Transverse colon (tissue), 4 donors: ENCODE measurements around the gene OSTC. TPM values are rescaled to one million over a fixed set of nuclear protein-coding genes. Genes with fewer than 3 reads are reported as not detected.
"Not testable (repeated sequence)": the region's sequence is repeated elsewhere in the genome, so short reads cannot be mapped to it uniquely, and the experiment has no call there.

Source experiments
- DNase-seq: peaks from one replicate; pipeline ENCODE4 v3.0.0-alpha.2; 2019
- H3K27ac ChIP-seq, 4 donors: fragments of 200-600 bp; sonication (generic); 2 replicates each; pipeline ENCODE4 v1.5.1; 2016 to 2018; ENCODE audit warnings: inconsistent platforms in 4 of 4
- H3K27me3 ChIP-seq: fragments of 200-600 bp; sonication (generic); 2 replicates; pipeline ENCODE4 v1.5.1; 2017; ENCODE audit warnings: inconsistent platforms
- H3K36me3 ChIP-seq, 4 donors: fragments of 200-600 bp; sonication (generic); 2 replicates each; pipeline ENCODE4 v1.5.1; 2017 to 2019; ENCODE audit warnings: inconsistent platforms in 4 of 4
- H3K4me1 ChIP-seq, 4 donors: fragments of 200-600 bp; sonication (generic); 2 replicates each; pipeline ENCODE4 v1.5.1; 2017 to 2020; ENCODE audit warnings: inconsistent platforms in 4 of 4
- H3K4me3 ChIP-seq, 4 donors: fragments of 200-600 bp; sonication (generic); 1 replicate in 1 of 4; 2 replicates in 3 of 4; pipeline versions ENCODE4 v1.5.1 to v1.6.1; 2017 to 2019; ENCODE audit warnings: inconsistent platforms in 4 of 4
- H3K9me3 ChIP-seq, 2 donors: fragments of 200-600 bp; sonication (generic); 2 replicates each; pipeline ENCODE4 v1.5.1; 2017 to 2019; ENCODE audit warnings: inconsistent platforms in 2 of 2
- EP300 ChIP-seq: sonication (generic); formaldehyde crosslinking; IDR thresholded peaks from one replicate; pipeline ENCODE4 v1.6.1; 2017; ENCODE audit warnings: antibody characterized with exemption, low read depth
- POLR2A ChIP-seq: fragments of 450-650 bp; IDR thresholded peaks from one replicate; pipeline ENCODE4 v1.6.1; 2016; ENCODE audit warnings: antibody characterized with exemption, mild to moderate bottlenecking, moderate library complexity
- POLR2AphosphoS5 ChIP-seq, 3 donors: sonication (generic); formaldehyde crosslinking; IDR thresholded peaks; one replicate each; pipeline ENCODE4 v1.6.1; 2016; ENCODE audit warnings: antibody characterized with exemption in 3 of 3
- WGBS, 2 donors: methylation state at CpG; one replicate each; pipeline ENCODE4 v1.1.5; 2018; ENCODE audit warnings: low coverage in 1 of 2; 5-methylcytosine and 5-hydroxymethylcytosine counted together
- in situ Hi-C, 4 donors: fragments of 200-750 bp; cut with MboI; loops; one replicate each; pipeline versions ENCODE4 v1.15.0 to v1.15.1; 2017; ENCODE audit warnings: low sequenced_read_pairs in 3 of 4, low pct_ligation_motif_present in 1 of 4, low pct_unique_long_range_greater_than_20kb in 1 of 4
- intact Hi-C: fragments of 100-400 bp; cut with DNase I; formaldehyde crosslinking; loops from one replicate; pipeline ENCODE4 v1.15.1; 2023; ENCODE audit warnings: low total_unique reads
- total RNA-seq, 4 donors: library from RNA; depleted of rRNA; stranded (reverse); fragments of >200 nt; gene quantifications; one replicate each; pipeline ENCODE4 v1.1.0, GENCODE V29; 2016
- TF ChIP-seq, protein P1 (sequence below), 5 experiments: fragments of 200-600 bp in 3 of 5; fragments of 450-650 bp in 2 of 5; sonication (generic) in 3 of 5; IDR thresholded peaks; 1 replicate in 2 of 5; 2 replicates in 3 of 5; pipeline ENCODE4 v1.5.1; 2016 to 2017; ENCODE audit warnings: antibody characterized with exemption in 5 of 5, inconsistent platforms in 3 of 5, mild to moderate bottlenecking in 2 of 5, moderate library complexity in 1 of 5

OSTC gene
- total RNA-seq, 4 donors from 2014 or later = 45.4 to 56.5 (median 51.6) TPM

DNA sequence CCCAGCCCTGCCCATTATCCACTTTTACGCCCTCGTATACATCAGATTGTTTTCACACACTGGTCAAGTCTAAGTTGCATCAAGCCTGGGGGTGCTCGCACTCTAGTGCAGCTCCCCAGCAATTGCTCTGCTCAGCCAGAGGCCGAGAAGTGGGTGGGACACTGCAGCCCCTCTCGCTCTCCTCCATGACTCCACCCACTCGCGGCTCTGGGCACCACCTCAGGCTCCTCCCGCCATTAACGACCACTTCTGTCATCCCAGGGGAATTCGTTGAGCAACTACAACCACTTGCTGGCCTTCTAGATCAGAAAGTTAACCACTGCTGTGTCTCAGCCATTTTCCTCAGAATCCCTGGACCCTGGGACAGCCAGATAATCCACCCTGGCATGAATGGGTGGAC is 58.8 kb downstream of the OSTC start:
- TF ChIP-seq, protein P1, sequence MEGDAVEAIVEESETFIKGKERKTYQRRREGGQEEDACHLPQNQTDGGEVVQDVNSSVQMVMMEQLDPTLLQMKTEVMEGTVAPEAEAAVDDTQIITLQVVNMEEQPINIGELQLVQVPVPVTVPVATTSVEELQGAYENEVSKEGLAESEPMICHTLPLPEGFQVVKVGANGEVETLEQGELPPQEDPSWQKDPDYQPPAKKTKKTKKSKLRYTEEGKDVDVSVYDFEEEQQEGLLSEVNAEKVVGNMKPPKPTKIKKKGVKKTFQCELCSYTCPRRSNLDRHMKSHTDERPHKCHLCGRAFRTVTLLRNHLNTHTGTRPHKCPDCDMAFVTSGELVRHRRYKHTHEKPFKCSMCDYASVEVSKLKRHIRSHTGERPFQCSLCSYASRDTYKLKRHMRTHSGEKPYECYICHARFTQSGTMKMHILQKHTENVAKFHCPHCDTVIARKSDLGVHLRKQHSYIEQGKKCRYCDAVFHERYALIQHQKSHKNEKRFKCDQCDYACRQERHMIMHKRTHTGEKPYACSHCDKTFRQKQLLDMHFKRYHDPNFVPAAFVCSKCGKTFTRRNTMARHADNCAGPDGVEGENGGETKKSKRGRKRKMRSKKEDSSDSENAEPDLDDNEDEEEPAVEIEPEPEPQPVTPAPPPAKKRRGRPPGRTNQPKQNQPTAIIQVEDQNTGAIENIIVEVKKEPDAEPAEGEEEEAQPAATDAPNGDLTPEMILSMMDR (IDR thresholded peaks at IDR 0.05) = no peak
- TF ChIP-seq EP300 (no peak), POLR2A (no peak), POLR2AphosphoS5 (IDR thresholded peaks at IDR 0.05) (no peak)
- DNase-seq = no peak
- H3K27ac ChIP-seq = no peak overlapping the region
- H3K27me3 ChIP-seq = no peaks in the 10 kb centered on the region
- H3K4me1 ChIP-seq = no peaks in the 10 kb centered on the region
- no peak overlapping the region for H3K4me3 ChIP-seq
- H3K36me3 ChIP-seq = no peaks in the 10 kb centered on the region
- WGBS, 2 donors = 90 to 95% methylated on average over 4 to 10 of the region's 10 CpGs
- intact Hi-C loops = no loop called here
- H3K9me3 ChIP-seq = no peaks in the 10 kb centered on the region
- in situ Hi-C loops = no loop called here

DNA sequence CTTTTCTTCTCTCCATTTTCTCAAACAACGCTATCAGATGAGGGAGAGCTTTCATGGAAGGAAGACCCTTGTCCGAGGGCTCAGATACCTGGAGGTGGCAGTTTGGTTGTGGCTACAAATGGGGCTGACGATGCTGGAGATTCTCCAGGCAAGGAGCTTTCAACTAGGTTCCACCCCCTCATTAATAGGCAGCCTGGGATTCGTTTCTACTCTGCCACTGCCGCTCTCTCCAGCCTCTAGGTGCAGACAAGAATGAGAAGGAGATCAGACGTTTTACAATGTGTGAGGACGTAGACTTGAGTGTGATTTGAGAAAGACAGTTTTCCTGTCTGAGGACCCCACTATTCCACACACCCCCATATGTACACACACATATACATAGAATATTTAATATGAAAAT is 59.3 kb downstream of the OSTC start:
- WGBS, 2 donors = 61 to 64% methylated on average over 6 to 7 of the region's 7 CpGs
- H3K4me1 ChIP-seq = no peaks in the 10 kb centered on the region
- intact Hi-C loops (no loop called here), in situ Hi-C loops (no loop called here)
- TF ChIP-seq POLR2A (no peak), EP300 (no peak), POLR2AphosphoS5 (IDR thresholded peaks at IDR 0.05) (no peak)
- TF ChIP-seq, protein P1 (IDR thresholded peaks at IDR 0.05) = no peak
- no peaks in the 10 kb centered on the region for H3K9me3 ChIP-seq
- no peaks in the 10 kb centered on the region for H3K27me3 ChIP-seq
- H3K27ac ChIP-seq = no peak overlapping the region
- no peaks in the 10 kb centered on the region for H3K36me3 ChIP-seq
- H3K4me3 ChIP-seq = no peak overlapping the region
- DNase-seq = no peak

GRCh38 chr4:108710578-108710977 is 60.2 kb downstream of the OSTC start:
- H3K36me3 ChIP-seq, intact Hi-C loops, DNase-seq, in situ Hi-C loops, H3K27me3 ChIP-seq, H3K4me1 ChIP-seq, H3K27ac ChIP-seq, H3K9me3 ChIP-seq, H3K4me3 ChIP-seq: not testable (repeated sequence)
- 63 to 78% methylated on average over 2 to 7 of the region's 7 CpGs for WGBS, 2 donors

DNA sequence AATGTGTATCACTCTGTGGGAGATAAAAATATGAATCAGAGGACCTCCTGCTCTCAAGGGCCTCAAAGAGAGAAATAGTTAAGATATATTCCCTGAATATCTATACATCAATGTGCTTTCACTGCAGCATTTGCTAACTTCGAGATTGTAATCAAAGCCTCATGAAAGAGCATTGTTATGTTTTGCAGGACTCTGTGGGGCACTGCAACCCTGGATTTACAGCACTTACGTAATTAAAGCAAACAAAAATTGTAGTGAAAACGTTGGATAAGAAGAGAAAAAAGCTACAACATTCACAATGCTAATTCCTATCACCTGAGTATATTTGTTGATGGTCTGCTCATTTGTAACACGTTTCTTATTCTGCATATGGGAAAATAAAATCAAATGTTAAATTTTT is 64.5 kb downstream of the OSTC start:
- DNase-seq = no peak
- Histone ChIP-seq H3K9me3 (no peaks in the 10 kb centered on the region), H3K4me1 (no peaks in the 10 kb centered on the region), H3K27me3 (no peaks in the 10 kb centered on the region), H3K27ac (no peak overlapping the region), H3K4me3 (no peak overlapping the region), H3K36me3 (no peaks in the 10 kb centered on the region)
- intact Hi-C loops = no loop called here
- in situ Hi-C loops = no loop called here
- 35 to 50% methylated on average over 4 of the region's 4 CpGs for WGBS, 2 donors
- no peak for TF ChIP-seq EP300
- no peak for TF ChIP-seq POLR2A
- TF ChIP-seq, protein P1 (IDR thresholded peaks at IDR 0.05) = no peak
- TF ChIP-seq POLR2AphosphoS5 (IDR thresholded peaks at IDR 0.05) = no peak

- Histone ChIP-seq H3K4me1 (no peaks in the 10 kb centered on the region), H3K9me3 (no peaks in the 10 kb centered on the region), H3K27me3 (no peaks in the 10 kb centered on the region), H3K36me3 (no peaks in the 10 kb centered on the region), H3K27ac (no peak overlapping the region), H3K4me3 (no peak overlapping the region)
- no peak for DNase-seq
- in situ Hi-C loops = no loop called here
- 25 to 70% methylated on average over 1 to 2 of the region's 2 CpGs for WGBS, 2 donors
- TF ChIP-seq, protein P1 (IDR thresholded peaks at IDR 0.05) = no peak
- TF ChIP-seq POLR2A (no peak), POLR2AphosphoS5 (IDR thresholded peaks at IDR 0.05) (no peak), EP300 (no peak)
- intact Hi-C loops = no loop called here
These were observed 65.9 kb downstream of the OSTC start for GRCh38 chr4:108716340-108716739.
